Naive thymus-derived CD8-positive, alpha-beta T cell (primary cell): ENCODE results near the gene PHF10. TPM values are rescaled to one million over a fixed set of nuclear protein-coding genes. Genes with fewer than 3 reads are reported as not detected.
"Not testable (repeated sequence)": the region's sequence is repeated elsewhere in the genome, so short reads cannot be mapped to it uniquely, and the experiment has no call there.

ENCODE experiments used
- ATAC-seq, 2 donors: fragments of 150-1000 bp; cut with Tn5 transposase in 1 of 2; sonication (Bioruptor Pico), chemical (Tn5 transposase) in 1 of 2; 1 replicate in 1 of 2; 2 replicates in 1 of 2; pipeline ENCODE4 v1.10.0; 2021; ENCODE audit warnings: mild to moderate bottlenecking in 2 of 2, moderate library complexity in 2 of 2
- POLR2A ChIA-PET: fragments of 350-600 bp; sonication (Branson Sonifier 250); formaldehyde crosslinking; loops from one replicate; lab custom pipeline; 2021; ENCODE audit warnings: antibody characterized with exemption; lab: Charles Lee
- DNase-seq, 10 donors: peaks; one replicate each; pipeline versions ENCODE4 v3.0.0 to v3.0.0-alpha.2; 2020 to 2022
- H3K27ac Mint-ChIP-seq, 10 donors: one replicate each; pipeline ENCODE4 v1.8.0; 2020 to 2022; ENCODE audit warnings: mild to moderate bottlenecking in 10 of 10, mixed read lengths in 10 of 10, moderate library complexity in 4 of 10, inconsistent platforms in 1 of 10
- H3K27me3 Mint-ChIP-seq, 5 donors: one replicate each; pipeline ENCODE4 v1.8.0; 2021 to 2022; ENCODE audit warnings: mixed read lengths in 5 of 5
- H3K36me3 Mint-ChIP-seq, 3 donors: one replicate each; pipeline ENCODE4 v1.8.0; 2020 to 2022; ENCODE audit warnings: mixed read lengths in 3 of 3, mild to moderate bottlenecking in 2 of 3, inconsistent platforms in 1 of 3
- H3K4me1 Mint-ChIP-seq, 4 donors: one replicate each; pipeline ENCODE4 v1.8.0; 2021 to 2022; ENCODE audit warnings: mixed read lengths in 4 of 4
- H3K4me3 Mint-ChIP-seq, 10 donors: one replicate each; pipeline ENCODE4 v1.8.0; 2020 to 2022; ENCODE audit warnings: mild to moderate bottlenecking in 10 of 10, mixed read lengths in 10 of 10, moderate library complexity in 6 of 10, inconsistent platforms in 1 of 10
- H3K9me3 Mint-ChIP-seq, 9 donors: one replicate each; pipeline ENCODE4 v1.8.0; 2020 to 2022; ENCODE audit warnings: mixed read lengths in 9 of 9, mild to moderate bottlenecking in 3 of 9, inconsistent platforms in 1 of 9, moderate library complexity in 1 of 9
- polyA plus RNA-seq, 3 donors: library from polyadenylated mRNA; unstranded; fragments of 300-500 nt; fragmentation: Illumina TruSeq; gene quantifications; one replicate each; pipeline ENCODE4 v1.2.3, GENCODE V29; 2021
- total RNA-seq, 8 experiments: library from RNA in 2 of 8; stranded (reverse) in 2 of 8; gene quantifications; one replicate each; pipeline ENCODE4 v1.2.3 and lab custom pipeline; 2021 to 2026

PHF10 gene
- total and polyA plus RNA-seq, 5 experiments from 2014 or later: 13.1 to 126 (median 23.2) TPM

GRCh38 chr6:169697115-169697514 lies 27.2 kb downstream of the PHF10 start:
- ATAC-seq, POLR2A ChIA-PET, H3K9me3 Mint-ChIP-seq, H3K27ac Mint-ChIP-seq, H3K27me3 Mint-ChIP-seq, H3K4me3 Mint-ChIP-seq, DNase-seq: not testable (repeated sequence)
- Mint-ChIP-seq H3K36me3 (peaks cover 5 to 17% (median 6%) of the 10 kb centered on the region in 3 donors), H3K4me1 (peaks cover 10 to 31% (median 23%) of the 10 kb centered on the region in 4 donors)

GRCh38 chr6:169695131-169695530 lies 29.2 kb downstream of the PHF10 start:
- peaks cover 0 to 11% (median 9%) of the 10 kb centered on the region in 9 donors for H3K9me3 Mint-ChIP-seq
- DNase-seq: no peak
- H3K4me1 Mint-ChIP-seq: peaks cover 11 to 21% (median 16%) of the 10 kb centered on the region in 4 donors
- H3K4me3 Mint-ChIP-seq: no peak overlapping the region
- no peak for ATAC-seq
- H3K36me3 Mint-ChIP-seq: peaks cover 11 to 28% (median 12%) of the 10 kb centered on the region in 3 donors
- POLR2A ChIA-PET: interaction anchor here (0.7 kb wide), 1 partner anchor 860 kb away, joined by 3 read pairs; no protein-coding TSS in a partner anchor
- no peaks in the 10 kb centered on the region for H3K27me3 Mint-ChIP-seq
- H3K27ac Mint-ChIP-seq: no peak overlapping the region

- Mint-ChIP-seq H3K27me3 (no peaks in the 10 kb centered on the region), H3K4me1 (peaks cover 1 to 8% (median 4%) of the 10 kb centered on the region in 4 donors), H3K27ac (peak overlapping the region in 1 of 10 donors; percentile 52), H3K9me3 (peaks cover 0 to 11% (median 9%) of the 10 kb centered on the region in 9 donors), H3K36me3 (peaks cover 19 to 37% (median 25%) of the 10 kb centered on the region in 3 donors), H3K4me3 (no peak overlapping the region)
- POLR2A ChIA-PET: interaction anchor here (2.2 kb wide), 1 partner anchor 9 kb away, joined by 10 read pairs; the partner anchor contains the start of genes C6orf120 and WDR27
- ATAC-seq (no peak), DNase-seq (no peak)
Measured at GRCh38 chr6:169692516-169692915, 31.8 kb downstream of the PHF10 start.

GRCh38 chr6:169691260-169691659 lies 33.0 kb downstream of the PHF10 start:
- POLR2A ChIA-PET: no interaction called here
- Mint-ChIP-seq H3K36me3 (peaks cover 31 to 48% (median 35%) of the 10 kb centered on the region in 3 donors), H3K4me3 (no peak overlapping the region), H3K27ac (no peak overlapping the region), H3K4me1 (peaks cover 0 to 8% (median 5%) of the 10 kb centered on the region in 4 donors), H3K9me3 (peaks cover 4 to 21% (median 13%) of the 10 kb centered on the region in 9 donors), H3K27me3 (no peaks in the 10 kb centered on the region)
- DNase-seq (no peak), ATAC-seq (no peak)

DNA sequence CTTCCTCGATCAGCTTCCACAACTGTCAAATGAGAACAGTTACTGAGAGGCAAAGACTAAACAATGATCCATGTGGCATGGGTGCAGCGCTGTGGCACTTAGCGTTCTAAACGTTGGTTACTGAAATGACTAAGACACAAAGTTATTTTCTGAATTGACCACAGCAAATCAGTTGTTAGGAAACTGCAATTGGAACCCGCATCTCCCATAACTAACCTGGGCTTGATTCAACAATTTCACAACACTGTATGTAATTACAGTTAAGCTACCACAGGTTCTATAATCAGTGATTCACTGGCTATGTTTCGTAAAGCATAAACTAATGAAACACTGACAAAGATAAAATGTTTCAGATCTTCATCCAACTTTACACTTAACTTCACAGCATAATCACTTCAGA lies 35.0 kb downstream of the PHF10 start:
- DNase-seq (no peak), ATAC-seq (no peak)
- Mint-ChIP-seq H3K9me3 (peaks cover 12 to 37% (median 24%) of the 10 kb centered on the region in 9 donors), H3K36me3 (peaks cover 47 to 60% (median 48%) of the 10 kb centered on the region in 3 donors), H3K4me3 (no peak overlapping the region), H3K27me3 (no peaks in the 10 kb centered on the region), H3K4me1 (peaks cover 0 to 8% (median 5%) of the 10 kb centered on the region in 4 donors), H3K27ac (no peak overlapping the region)
- POLR2A ChIA-PET: no interaction called here

- ATAC-seq (no peak), DNase-seq (no peak)
- H3K9me3 Mint-ChIP-seq: peaks cover 12 to 29% (median 22%) of the 10 kb centered on the region in 9 donors
- H3K4me1 Mint-ChIP-seq: peaks cover 0 to 20% (median 9%) of the 10 kb centered on the region in 4 donors
- peaks cover 59 to 63% (median 63%) of the 10 kb centered on the region in 3 donors for H3K36me3 Mint-ChIP-seq
- H3K27me3 Mint-ChIP-seq: no peaks in the 10 kb centered on the region
- POLR2A ChIA-PET: no interaction called here
- H3K27ac Mint-ChIP-seq: peak overlapping the region in 1 of 10 donors; percentile 40
- no peak overlapping the region for H3K4me3 Mint-ChIP-seq
Measured at GRCh38 chr6:169685860-169686259, 38.4 kb downstream of the PHF10 start.

DNA sequence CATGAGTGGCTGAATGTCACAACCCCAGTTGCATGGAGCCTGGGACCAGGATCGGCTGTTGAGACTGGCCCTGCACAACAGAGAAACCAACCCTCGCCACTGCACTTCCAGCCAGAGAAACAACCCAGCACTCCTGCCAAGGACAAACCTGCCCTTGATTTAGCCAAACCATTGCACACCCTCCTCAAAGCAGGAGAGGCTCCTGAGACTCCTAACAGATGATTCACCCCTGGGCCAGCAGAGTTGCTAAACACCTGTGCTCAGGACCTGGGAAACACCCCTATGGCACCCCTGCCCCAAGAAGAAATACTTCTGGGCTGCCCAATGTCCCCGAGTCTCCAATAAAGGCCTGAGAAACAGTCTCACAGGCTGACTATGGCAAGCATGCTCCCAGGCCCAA lies 40.2 kb downstream of the PHF10 start:
- Mint-ChIP-seq H3K27ac (no peak overlapping the region), H3K36me3 (peaks cover 69 to 76% (median 70%) of the 10 kb centered on the region in 3 donors), H3K4me1 (peaks cover 0 to 12% (median 8%) of the 10 kb centered on the region in 4 donors), H3K27me3 (no peaks in the 10 kb centered on the region), H3K9me3 (peaks cover 14 to 31% (median 23%) of the 10 kb centered on the region in 9 donors), H3K4me3 (no peak overlapping the region)
- DNase-seq (no peak), ATAC-seq (no peak)
- POLR2A ChIA-PET: no interaction called here

DNA sequence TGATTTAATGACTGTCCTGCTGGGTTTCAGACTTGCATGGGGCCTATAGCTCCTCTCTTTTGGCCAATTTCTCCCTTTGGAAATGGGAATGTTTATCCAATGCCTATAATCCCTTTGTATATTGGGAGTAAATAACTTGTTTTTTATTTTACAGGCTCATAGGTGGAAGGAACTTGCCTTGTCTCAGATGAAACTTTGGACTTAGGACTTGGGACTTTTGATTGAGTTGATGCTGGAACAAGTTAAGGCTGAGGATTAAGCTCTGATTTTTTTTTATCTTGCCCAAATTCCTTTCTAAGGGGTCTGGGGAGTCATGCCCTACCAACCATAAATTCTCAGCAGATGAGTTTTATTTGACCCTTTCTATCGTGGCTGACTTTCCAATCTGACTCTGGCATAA lies 46.0 kb downstream of the PHF10 start:
- H3K27me3 Mint-ChIP-seq: no peaks in the 10 kb centered on the region
- DNase-seq: no peak
- peaks cover 0 to 7% (median 3%) of the 10 kb centered on the region in 4 donors for H3K4me1 Mint-ChIP-seq
- no peak overlapping the region for H3K4me3 Mint-ChIP-seq
- no peak overlapping the region for H3K27ac Mint-ChIP-seq
- POLR2A ChIA-PET: no interaction called here
- H3K36me3 Mint-ChIP-seq: peaks cover 44 to 60% (median 56%) of the 10 kb centered on the region in 3 donors
- no peak for ATAC-seq
- peaks cover 0 to 11% (median 2%) of the 10 kb centered on the region in 9 donors for H3K9me3 Mint-ChIP-seq

DNA sequence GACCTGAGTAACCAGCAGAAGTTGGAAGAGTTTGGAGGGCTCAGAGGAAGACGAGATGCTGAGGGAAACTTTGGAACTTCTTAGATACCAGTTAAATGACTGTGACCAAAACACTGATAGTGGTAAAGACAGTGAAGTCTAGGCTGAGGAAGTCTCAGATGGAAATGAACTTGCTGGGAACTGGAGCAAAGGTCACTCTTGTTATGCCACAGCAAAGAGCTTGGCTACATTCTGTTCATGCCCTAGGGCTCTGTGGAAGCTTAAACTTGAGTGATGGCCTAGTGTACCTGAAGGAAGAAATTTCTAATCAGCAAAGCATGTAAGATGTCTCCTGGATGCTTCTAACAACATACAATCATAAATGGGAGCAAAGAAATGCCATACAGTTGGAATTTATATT lies 47.2 kb downstream of the PHF10 start:
- H3K27ac Mint-ChIP-seq: peak overlapping the region in 1 of 10 donors; percentile 6
- peaks cover 35 to 56% (median 50%) of the 10 kb centered on the region in 3 donors for H3K36me3 Mint-ChIP-seq
- peaks cover 0 to 11% (median 2%) of the 10 kb centered on the region in 9 donors for H3K9me3 Mint-ChIP-seq
- peaks cover 0 to 5% (median 0%) of the 10 kb centered on the region in 4 donors for H3K4me1 Mint-ChIP-seq
- no peak overlapping the region for H3K4me3 Mint-ChIP-seq
- no peaks in the 10 kb centered on the region for H3K27me3 Mint-ChIP-seq
- DNase-seq (no peak), ATAC-seq (no peak)
- POLR2A ChIA-PET: no interaction called here

DNA sequence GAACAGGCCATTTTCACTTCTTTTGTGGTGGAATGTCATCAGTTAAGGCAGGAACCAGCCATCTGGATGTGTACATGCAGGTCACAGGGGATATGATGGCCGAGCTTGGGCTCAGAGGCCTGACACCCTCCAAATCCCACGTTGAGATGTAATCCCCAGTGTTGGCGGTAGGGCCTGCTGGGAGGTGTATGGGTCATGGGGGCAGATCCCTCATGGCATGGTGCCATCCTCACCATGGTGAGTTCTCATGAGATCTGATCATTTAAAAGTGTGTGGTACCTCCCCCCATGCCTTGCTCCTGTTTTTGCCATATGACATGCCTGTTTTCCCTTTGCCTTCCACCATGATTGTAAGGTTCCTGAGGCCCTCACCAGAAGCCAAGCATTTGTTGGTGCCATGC lies 49.3 kb downstream of the PHF10 start:
- H3K36me3 Mint-ChIP-seq: peaks cover 18 to 48% (median 45%) of the 10 kb centered on the region in 3 donors
- DNase-seq (no peak), ATAC-seq (no peak)

DNA sequence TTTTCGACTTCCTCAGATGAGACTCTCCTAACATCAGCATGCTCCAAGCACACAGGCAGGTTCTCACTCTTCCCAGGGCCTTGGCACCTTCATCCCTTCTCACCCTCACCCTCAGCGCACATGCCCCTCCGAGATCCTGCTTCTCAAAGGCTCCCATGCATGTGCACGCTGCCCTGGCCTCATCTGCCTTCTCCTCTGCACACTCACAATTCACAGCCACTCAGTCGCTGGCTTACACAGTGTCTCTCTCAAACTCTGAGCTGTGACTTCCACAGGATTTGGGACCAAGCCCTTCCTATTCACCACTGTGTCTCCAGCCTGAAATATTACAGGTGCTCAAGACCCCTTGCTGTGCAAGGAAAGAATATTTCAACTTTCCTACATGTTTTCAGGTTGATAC lies 52.7 kb downstream of the PHF10 start:
- Mint-ChIP-seq H3K4me1 (peaks cover 0 to 14% (median 4%) of the 10 kb centered on the region in 4 donors), H3K4me3 (no peak overlapping the region), H3K9me3 (no peaks in the 10 kb centered on the region), H3K27me3 (no peaks in the 10 kb centered on the region), H3K36me3 (peaks cover 7 to 59% (median 34%) of the 10 kb centered on the region in 3 donors), H3K27ac (peak overlapping the region in 2 of 10 donors; percentile 5 to 72)
- no peak for DNase-seq
- no peak for ATAC-seq
- POLR2A ChIA-PET: no interaction called here

More for the DNA sequence above, 49.3 kb downstream of the PHF10 start:
- H3K27ac Mint-ChIP-seq: no peak overlapping the region
- H3K4me3 Mint-ChIP-seq: no peak overlapping the region
- H3K4me1 Mint-ChIP-seq: peaks cover 0 to 5% (median under 1%) of the 10 kb centered on the region in 4 donors
- POLR2A ChIA-PET: no interaction called here
- peaks cover 0 to 2% (median 0%) of the 10 kb centered on the region in 9 donors for H3K9me3 Mint-ChIP-seq
- H3K27me3 Mint-ChIP-seq: no peaks in the 10 kb centered on the region

GRCh38 chr6:169669889-169670288 lies 54.4 kb downstream of the PHF10 start:
- Mint-ChIP-seq H3K27ac (peak overlapping the region in 3 of 10 donors; percentile 32 to 73 (median 43)), H3K27me3 (no peaks in the 10 kb centered on the region), H3K9me3 (no peaks in the 10 kb centered on the region), H3K4me3 (no peak overlapping the region), H3K36me3 (peaks cover 7 to 67% (median 24%) of the 10 kb centered on the region in 3 donors), H3K4me1 (peaks cover 0 to 14% (median 4%) of the 10 kb centered on the region in 4 donors)
- ATAC-seq (no peak), DNase-seq (no peak)
- POLR2A ChIA-PET: no interaction called here

- Mint-ChIP-seq H3K4me1 (peaks cover 0 to 14% (median 4%) of the 10 kb centered on the region in 4 donors), H3K27me3 (no peaks in the 10 kb centered on the region), H3K4me3 (no peak overlapping the region), H3K36me3 (peaks cover under 1 to 65% (median 20%) of the 10 kb centered on the region in 3 donors), H3K9me3 (no peaks in the 10 kb centered on the region), H3K27ac (peak overlapping the region in 2 of 10 donors; percentile 32 to 43)
- DNase-seq (no peak), ATAC-seq (no peak)
- POLR2A ChIA-PET: no interaction called here
Measured at GRCh38 chr6:169669147-169669546, 55.2 kb downstream of the PHF10 start.
